Suppressor macrophage treated with lipopolysaccharide for 1 hour (primary cell): Measurements from ENCODE around the gene TGFBRAP1.

ENCODE experiments used
- DNase-seq, 3 donors: peaks; one replicate each; pipeline ENCODE4 v3.0.0-alpha.2; 2020 to 2022

TGFBRAP1 gene

DNA sequence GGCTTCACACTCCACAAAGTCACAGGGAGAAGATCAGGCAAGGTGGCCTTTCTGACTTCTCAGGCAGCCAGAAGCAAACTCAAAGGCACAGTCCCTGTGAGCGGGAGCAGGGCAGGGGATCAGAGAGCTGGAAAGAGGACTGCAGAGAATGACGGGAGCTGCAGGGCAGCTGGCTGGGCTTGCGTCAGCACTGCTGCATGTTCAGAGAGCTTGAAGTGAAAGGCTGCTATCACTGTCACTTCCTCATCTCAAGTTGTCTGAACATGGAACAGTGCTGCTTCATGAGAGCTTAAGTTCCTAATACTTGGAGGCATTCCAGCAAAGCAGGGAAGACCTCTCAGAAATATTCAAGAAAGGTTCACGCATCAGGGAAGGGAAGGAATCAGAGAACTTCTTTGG, 20.4 kb downstream of the TGFBRAP1 start:
- peak; percentile 66 to 71 (median 69) for DNase-seq

DNA sequence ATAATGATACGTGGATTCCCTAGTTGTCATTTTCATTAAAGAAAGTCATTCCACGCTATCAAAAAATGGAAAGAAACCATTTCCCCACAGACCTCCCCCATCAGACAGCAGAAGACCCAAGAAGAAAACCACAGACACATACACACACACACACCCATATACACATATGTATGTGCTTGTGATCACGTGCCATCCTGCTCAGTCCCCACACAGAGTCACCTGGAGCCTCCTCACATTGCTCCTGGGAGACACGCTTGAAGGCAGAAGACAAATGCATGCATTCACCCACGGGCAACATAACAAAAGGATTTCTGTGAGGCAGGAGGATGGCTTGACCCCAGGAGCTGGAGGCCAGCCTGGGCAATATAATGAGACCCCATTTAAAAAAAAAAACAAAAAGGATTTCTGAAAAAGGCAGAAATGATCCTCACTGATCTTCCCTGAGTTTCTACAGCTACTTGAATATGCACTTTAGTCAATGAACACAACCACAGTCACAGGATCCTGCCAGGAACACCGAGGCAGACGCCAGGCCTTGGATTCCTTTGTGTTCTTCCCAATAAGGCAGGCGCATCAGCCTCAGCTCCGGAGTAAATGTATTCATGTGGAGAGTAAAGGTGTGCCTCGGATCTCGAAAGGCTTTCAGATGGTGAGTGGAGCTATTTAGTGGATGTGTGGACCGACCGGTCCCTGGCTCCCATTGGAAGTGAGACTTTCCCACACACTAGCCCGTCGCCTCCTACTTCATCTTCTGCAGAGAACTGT, 21.0 kb downstream of the TGFBRAP1 start:
- DNase-seq: no peak

DNA sequence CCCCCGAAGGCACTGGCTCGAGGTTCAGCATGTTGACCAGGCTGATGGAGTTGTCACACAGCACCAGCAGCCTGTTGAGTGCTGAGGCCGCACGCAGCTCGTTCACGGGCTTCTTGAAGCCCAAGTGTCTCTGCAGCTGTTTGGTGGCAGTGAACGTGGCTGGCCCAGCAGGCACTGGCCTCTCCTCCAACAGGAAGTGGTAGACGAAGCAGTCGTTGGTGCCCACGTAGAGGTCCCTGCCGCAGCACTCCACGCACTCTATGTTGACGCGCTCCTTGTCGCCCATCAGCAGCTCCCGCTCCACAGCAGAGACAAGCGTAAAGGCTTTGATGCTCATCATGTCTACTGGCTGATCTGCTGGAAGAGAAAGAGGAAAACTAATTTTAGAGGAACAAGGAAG, 21.6 kb downstream of the TGFBRAP1 start:
- DNase-seq: no peak

DNA sequence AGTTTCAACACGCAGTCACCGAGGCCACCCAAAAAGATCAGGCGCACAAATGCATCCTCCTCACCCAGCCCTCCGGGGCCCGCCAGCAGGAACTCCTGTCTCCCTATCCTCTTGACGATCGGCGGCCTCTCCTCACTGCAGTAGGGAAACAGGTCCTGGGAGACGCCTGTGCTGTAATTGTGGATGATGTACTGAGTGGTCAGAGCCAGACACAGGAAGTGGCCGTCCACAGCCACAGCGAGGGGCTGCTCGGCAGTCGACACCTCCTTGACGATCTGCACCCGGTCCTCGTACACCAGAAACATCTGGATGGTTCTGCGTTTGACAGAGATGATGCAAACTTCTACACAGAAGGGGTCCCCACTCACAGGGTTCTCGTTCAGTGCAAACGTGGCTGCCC, 22.0 kb downstream of the TGFBRAP1 start:
- DNase-seq: no peak

DNA sequence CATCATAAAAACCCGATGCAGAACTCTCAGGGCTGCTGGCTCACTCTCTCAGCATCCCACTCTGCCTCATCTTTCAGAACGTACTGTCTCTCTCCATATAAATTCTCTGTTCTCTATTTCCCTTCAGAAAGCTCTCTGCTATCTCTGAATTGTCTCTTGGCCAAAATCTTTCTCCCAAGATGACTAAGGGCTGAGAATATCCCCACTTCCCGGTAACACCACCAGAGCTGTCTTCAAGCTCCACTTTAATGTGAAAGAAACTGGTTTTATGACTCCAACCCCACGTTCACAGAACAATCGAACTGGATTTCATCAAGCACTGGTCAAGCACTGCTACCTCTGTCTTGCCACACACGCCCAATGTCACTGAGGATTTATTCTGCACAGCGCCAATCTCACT, 22.4 kb downstream of the TGFBRAP1 start:
- DNase-seq: no peak

DNA sequence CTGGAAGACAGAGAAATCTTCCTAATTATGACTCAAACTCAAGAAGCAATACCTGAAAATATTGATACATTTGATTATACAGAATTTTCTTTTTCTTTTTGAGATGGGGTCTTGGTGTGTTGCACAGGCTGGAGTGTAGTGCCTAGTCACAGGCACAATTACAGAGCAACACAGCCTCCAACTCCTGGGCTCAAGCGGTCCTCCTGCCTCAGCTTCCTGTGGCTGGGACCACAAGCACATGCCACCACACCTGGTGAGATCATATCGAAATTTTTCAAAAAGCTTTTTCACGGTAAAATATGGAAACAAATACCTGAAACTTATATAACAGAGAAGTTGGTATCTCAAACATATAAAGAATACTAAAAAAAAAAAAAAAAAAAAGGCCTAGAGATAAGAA, 27.9 kb downstream of the TGFBRAP1 start:
- DNase-seq: no peak

DNA sequence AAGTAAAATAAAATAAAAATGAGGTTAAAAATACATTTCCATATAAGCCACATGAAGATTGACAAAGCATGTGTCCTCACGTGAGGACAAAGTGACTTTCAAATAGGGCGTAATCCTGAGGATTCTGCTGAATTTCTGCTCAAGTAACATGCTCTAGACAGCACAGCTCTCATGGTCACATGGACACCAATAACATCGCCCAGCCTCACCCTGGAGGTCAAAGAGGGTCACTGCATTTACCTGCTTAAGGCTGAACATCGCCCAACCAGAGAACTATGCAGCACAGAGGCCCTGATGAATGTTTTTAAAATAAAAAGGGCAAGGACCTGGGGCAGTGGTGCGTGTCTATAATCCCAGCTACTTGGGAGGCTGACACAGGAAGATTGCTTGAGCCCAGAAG, 30.2 kb downstream of the TGFBRAP1 start:
- DNase-seq: no peak

DNA sequence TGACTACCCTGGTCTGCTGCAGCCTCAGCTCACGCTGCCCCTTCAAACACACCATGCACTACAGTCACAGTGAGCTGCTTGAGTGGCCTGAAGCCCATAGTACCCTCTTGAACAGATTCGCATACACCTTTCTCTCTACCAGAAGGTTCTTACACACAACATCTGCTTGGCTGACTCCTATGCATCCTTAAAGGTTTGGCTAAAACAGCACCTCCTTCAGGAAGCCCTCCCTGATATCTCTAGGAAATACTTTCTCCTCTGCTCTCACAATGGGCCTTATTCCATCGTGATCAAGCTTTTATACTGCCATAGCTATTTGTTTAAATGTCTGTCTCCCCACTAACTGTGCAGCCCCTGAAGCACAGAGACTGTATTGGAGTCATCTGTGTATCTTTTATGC, 31.5 kb downstream of the TGFBRAP1 start:
- DNase-seq: no peak

DNA sequence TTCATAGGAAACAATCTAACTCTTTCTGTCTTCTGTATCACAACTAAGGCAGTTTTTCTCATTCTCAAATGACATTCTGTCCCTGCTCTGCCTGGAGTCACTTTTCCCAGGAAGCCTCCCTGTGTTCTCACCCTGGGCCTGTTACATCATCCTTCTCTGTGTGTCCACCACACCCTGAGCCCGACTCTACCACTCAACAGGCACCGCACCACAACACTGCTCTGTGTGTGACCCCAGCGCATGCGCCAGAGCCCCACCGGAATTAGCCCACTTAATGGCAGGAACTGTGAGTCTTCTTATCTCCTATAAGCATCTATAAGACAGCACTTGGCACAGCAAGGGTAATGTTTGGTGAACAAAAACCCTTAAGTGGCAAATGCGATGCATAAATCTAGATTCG, 32.3 kb downstream of the TGFBRAP1 start:
- no peak for DNase-seq

DNA sequence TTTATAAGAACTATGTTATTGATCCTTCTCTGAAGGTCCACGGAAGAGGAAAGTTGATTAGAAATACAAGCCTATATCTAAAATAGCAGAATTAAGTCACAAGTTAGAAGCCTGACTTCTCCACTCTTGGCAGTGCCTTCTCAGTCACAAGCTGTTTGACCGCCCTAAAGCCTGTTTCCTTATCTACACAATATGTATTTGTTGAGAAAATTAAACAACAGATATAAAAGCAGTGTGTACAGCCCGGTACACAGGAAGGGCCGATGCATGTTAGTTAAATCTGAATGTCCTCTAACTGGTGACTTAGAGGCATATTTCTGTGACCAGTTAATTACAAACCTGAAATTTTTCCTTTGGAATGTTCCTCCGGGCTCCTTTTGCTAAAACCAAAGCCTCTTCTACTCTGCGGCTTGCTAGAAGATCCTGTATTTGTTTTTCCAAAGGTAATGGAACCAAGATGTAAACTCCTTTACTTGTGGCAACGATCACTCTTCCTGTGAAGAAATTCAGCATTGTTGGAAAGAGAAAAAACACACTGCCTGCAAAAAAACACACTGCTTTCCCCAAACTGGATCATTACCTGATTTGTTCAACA, 33.4 kb downstream of the TGFBRAP1 start:
- DNase-seq: no peak

DNA sequence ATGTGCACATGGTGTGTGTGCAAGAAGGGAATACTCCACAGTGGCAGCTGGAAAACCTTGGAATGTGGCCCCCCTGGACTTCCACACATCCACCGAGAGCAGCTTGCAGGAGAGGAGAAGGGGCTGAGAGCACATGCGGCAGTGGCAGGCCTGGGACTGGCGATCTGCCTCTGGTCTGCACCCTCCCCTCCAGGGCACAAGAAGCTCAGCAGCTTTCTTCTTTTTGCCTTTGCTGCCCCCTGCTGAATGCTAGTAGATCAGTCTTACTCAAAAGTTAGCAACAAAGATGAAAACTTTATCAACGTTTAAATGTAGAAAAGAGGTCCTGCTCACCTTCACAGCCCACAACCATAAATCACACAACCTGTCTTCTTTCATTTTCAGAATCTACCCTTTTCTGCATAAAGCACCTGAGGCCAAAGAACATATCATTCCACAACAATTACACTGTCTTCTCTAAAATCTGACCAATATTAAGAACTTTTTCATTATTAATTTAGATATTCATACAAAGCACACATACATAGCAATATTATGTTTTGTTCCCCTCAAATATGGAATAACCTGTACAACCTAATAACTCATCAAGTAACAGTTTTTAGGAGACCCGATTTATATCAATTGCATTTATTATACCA, 34.6 kb downstream of the TGFBRAP1 start:
- DNase-seq: peak; percentile 22 to 41 (median 40)

DNA sequence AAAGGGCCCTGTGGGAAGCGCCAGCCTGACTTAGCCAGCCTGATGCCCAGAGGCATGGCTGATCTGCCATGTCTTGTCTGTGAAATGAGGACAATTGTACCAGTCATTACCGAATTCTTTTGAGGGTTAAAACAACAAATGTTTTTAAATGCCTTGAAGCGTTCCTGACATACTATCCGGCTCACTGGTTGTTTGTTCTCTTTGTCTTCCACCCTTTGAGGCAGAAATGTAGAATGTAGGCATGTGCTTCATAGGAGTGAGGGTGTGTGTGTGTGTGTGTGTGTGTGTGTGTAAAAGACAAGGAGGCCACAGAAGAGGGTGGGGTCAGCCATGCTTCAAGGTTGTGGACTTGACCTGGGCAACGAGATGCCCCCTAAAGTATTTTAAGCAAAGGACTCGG, 35.5 kb downstream of the TGFBRAP1 start:
- DNase-seq: no peak

DNA sequence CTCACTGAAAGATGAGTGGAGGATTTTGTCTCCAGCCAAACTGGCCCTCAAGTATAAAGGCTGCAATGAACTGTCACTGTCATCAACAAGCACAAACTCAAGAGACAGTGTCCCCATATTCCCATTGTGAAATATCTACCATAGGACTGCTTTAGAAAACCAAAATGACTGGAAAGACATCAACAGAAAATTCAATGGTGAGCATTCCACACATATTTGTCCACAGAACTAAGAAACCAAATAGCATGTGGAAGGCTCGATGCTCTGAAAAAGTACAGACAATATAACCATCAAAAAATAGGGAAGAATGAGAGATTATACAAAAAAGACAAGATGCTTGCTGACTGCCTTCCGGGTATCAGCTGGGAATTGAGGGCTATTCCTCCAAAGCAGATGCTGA, 37.6 kb downstream of the TGFBRAP1 start:
- no peak for DNase-seq

DNA sequence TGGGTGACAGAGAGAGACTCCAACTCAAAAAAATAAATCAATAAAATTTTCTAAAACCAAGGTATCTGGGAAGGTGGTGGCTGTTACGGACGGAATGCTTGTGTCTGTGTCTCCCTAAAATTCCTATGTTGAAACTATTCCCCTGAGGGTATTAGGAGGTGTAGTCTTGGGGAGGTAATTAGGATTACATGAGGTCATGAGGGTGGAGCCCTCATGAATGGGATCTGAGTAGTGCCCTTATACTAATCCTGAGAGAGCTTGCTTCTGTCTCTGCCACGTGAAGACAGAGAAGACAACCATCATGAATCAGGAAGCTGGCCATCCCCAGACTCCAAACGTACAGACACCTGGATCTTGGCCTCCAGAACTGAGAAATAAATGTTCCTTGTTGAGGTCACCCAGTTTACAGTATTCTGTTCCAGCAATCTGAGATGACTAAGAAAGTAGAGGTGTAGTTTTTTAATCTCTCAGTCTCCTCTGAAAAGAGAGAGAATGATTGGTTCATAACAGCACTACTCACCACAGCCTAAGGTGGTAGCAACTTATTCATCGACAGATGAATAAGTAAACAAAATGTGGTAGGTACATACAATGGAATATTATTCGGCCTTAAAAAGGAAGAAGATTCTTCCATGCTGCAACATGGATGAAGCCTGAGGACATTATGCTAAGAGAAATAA, 38.4 kb downstream of the TGFBRAP1 start:
- no peak for DNase-seq

DNA sequence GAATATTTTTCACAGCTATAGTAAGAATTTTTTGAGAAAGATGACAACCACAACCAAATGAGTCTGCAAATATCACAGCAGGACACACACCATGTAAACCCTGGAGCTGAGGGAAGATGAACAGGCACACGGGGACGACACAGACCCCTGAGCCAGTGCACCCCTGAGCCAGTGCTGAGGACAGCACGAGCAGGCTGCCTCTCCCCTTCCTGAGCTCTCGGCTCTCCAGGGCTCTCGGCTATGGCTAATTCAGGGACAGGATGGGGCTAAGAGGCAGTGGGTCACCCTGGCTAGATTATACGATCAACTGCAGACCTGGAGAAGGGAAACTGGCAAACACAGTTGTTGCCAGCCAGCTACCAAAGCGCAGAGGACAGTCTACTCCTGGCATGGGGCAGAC, 41.4 kb downstream of the TGFBRAP1 start:
- DNase-seq: no peak

DNA sequence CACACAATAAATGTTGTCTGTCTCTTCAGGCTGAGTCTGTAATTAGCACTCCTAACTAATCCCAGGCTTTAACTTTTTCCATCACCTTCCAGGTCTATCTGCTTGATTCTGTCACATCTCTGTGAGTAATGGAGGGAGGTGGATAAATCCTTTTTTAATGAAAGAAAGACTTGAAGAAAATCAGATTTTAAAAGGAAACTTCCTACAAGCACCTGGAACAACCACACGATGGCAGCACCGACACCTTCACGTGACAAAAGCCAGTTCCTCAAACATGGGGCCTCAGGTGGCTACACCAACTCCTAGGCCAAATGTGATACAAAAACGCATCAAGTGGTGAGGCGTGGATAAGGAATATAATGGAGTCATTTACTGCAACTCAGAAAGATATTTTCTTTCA, 41.8 kb downstream of the TGFBRAP1 start:
- DNase-seq: peak; percentile 44 to 49 (median 49)

DNA sequence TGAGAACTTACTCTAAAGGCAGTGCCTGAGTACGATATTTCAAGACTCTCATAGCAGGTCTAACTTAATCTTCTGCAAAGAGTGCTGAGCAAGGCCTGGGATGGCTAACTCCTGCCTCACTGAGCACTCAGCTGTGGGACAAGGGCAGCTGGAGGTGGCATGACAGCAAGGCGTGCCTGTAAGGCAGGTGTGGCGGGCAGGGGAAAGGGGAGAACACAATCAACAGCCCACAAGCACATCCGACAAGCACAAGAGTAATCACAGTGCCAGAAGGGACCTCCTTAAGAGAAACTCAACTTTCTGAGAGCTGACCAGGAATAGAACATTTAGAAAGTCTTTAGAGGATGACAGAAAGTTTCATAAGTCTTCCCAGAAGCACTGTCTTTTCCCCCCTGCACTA, 46.0 kb downstream of the TGFBRAP1 start:
- no peak for DNase-seq

DNA sequence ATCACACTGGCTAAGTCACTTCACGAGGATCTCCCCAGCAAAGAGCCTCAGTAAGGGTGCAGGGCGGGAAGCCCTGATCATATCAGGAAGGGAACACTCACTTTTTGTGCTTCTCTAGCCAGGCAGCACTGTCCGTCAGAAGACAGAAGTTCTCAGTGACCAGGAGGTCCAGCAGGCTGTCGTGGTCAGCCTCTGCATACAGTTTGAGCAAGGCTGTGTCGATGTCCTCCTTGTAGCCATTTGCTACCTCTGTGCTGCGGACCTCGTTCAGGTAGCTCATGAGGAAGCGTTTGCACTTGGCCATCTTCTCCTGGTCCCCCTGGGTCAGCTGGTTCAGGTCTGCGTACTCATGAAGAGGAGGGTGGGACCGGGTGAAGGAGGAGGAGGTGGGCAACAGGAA, 49.3 kb downstream of the TGFBRAP1 start:
- no peak for DNase-seq

DNA sequence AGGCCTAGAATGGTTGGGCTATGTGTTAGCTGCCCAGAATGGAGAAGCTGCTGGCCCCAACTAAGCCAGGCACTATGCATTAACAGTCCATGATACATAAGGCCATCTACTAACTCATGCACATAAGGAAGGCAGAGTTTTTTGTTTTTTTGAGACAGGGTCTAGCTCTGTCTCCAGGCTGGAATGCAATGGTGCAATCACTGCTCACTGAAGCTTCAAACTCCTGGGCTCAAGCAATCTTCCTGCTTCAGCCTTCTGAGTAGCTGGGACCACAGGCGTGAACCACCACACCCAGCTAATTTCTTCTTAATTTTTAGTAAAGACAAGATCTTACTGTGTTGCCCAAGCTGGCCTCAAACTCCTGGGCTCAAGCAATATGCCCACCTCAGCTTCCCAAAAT, 50.4 kb downstream of the TGFBRAP1 start:
- DNase-seq: no peak

DNA sequence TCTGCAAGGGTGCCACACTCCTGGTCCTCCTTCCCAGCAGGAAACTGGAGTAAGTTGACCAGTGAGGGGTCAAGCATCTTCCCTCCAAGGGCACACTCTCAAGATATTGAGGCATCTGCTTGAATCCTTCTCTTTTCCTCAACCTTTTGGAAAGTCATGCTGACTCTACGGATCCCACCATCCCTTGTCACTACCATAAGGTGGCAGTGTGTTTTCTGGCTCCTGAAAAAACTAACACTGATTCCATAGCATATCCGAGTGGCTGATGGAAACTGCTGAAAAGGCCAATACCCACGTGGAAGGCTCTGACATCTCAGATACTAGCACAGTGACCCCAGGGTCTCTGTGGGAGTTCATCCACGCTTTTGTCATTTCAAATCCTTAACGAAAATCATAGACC, 50.9 kb downstream of the TGFBRAP1 start:
- no peak for DNase-seq

DNA sequence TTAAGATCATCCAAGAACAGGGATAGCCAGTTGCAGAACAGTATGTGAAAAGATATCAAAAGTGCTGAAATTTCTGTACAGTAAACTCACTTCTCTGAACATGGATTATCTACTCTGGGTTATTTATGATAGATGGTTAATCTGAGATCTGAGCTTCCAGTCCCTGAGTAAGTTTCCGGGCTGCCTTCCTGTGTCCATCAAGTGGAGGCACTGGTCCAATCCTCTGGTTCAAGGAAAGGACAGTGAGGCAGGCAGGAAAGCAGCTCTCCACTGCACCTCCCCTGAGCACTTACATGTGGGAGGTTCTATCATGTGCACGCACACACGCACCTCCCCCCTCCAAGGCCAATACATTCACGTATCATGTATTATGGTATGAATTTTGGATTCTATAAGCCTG, 55.5 kb downstream of the TGFBRAP1 start:
- DNase-seq: no peak

DNA sequence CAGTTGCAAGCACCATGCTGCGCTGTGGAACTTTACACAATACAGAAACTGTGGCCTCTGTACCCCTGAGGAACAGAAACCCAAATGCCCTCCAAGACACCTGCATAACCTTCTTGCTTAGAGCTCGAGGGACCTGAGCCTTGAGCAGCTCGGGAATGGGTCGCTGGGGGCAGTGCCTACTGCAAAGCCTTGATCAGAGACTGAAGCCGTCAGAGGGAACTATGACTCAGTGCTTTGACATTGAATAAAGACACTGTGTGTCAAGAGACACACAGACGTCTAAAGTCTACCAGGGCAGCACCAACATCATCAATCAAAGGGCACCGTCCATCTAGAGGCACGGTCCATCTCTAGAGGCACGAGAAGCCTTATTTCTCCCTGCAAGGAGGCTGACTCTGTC, 57.4 kb downstream of the TGFBRAP1 start:
- DNase-seq: no peak

DNA sequence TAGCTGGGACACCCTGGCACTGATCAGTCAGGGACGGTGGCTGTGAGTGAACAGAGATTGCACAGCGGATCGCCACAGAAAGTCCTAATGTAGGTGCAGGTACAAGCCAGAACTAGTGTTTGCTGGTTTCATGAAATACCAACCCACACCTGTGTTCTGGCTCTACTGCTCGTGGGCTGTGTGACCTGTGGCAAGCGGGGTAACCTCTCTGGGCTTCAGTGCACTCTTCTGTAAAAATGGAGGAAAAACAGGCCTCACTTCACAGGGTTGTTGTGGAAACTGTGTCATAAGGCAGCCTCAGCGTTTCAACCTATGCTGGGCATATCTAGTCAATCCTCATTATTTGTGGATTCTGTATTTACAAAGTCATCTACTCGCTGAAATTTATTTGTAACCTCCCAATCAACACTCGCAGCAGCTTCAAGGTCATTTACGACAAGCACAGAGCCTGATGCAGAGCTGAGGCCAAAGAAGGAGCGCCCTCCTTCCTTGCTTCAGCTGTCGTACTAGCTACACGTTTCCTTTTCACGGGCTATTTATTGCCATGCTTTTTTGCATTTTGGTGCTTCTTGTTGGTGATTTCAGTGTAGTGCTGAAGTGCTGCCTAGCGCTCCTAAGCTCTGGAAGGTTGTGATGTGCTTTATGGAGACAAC, 58.0 kb downstream of the TGFBRAP1 start:
- no peak for DNase-seq
